Measurements from ENCODE around the gene SNX19.

SNX19 gene

DNA sequence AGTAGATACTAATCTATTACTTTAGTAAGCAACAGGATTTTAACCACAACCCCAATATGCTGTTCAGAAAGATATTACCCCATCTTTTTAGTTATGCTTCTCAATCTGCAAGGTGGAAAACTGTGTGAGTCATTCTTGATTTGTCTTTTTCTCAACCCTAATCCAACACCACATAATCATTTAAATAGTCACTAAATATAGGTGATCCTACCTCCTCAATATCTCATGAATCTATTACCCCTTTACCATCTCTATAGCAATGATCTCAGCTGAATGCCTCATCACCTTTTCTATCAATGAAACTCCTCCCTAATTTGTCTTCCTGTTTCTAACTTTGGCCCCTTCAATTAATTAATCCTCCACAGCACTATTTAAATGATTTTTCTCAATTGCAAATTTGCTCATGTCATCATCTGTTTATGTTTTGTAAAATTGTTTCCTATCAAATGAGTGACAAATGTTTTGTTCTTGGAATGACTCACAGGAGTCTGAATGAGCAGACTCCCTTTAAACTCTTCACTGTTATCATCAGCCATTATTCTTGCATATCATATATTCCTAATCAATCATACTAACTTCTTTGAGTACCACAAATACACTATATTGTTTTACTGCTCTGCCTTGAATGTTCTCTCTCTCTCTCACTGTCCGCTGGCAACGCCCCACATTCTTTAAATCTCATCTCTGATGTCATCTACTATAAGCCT is 26.1 kb downstream of the SNX19 start:
- Histone ChIP-seq H3K27me3 (ENCODE audit: low read length) (no peaks in the 10 kb centered on the region), H3K4me2 (ENCODE audit: low read depth, low read length, poor library complexity, severe bottlenecking) (no peak overlapping the region), H3K4me3 (ENCODE audit: insufficient read depth, low read length, poor library complexity, severe bottlenecking) (no peak overlapping the region), H3K9me3 (ENCODE audit: insufficient read depth, low read length) (no peaks in the 10 kb centered on the region), H2AFZ (ENCODE audit: low read depth, low read length, severe bottlenecking) (no peak overlapping the region), H3K9ac (ENCODE audit: low read length) (no peak overlapping the region), H3K79me2 (ENCODE audit: insufficient read depth, low read length) (no peaks in the 10 kb centered on the region), H3F3A (ENCODE audit: insufficient read depth) (no peaks in the 10 kb centered on the region), H4K20me1 (ENCODE audit: low read depth, low read length) (no peaks in the 10 kb centered on the region), H3K36me3 (ENCODE audit: low read length) (no peaks in the 10 kb centered on the region), H3K27ac (ENCODE audit: low read depth, low read length) (no peak overlapping the region), H3K9me2 (replicated peaks; ENCODE audit: insufficient read depth, low read length) (no peaks in the 10 kb centered on the region)
- TF ChIP-seq, protein P1, sequence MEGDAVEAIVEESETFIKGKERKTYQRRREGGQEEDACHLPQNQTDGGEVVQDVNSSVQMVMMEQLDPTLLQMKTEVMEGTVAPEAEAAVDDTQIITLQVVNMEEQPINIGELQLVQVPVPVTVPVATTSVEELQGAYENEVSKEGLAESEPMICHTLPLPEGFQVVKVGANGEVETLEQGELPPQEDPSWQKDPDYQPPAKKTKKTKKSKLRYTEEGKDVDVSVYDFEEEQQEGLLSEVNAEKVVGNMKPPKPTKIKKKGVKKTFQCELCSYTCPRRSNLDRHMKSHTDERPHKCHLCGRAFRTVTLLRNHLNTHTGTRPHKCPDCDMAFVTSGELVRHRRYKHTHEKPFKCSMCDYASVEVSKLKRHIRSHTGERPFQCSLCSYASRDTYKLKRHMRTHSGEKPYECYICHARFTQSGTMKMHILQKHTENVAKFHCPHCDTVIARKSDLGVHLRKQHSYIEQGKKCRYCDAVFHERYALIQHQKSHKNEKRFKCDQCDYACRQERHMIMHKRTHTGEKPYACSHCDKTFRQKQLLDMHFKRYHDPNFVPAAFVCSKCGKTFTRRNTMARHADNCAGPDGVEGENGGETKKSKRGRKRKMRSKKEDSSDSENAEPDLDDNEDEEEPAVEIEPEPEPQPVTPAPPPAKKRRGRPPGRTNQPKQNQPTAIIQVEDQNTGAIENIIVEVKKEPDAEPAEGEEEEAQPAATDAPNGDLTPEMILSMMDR (IDR thresholded peaks at IDR 0.05; ENCODE audit: insufficient read depth, low read length, poor library complexity, severe bottlenecking) = no peak
- no peak for TF ChIP-seq EZH2phosphoT487 (conservative IDR thresholded peaks at IDR 0.05; ENCODE audit: low read length)

DNA sequence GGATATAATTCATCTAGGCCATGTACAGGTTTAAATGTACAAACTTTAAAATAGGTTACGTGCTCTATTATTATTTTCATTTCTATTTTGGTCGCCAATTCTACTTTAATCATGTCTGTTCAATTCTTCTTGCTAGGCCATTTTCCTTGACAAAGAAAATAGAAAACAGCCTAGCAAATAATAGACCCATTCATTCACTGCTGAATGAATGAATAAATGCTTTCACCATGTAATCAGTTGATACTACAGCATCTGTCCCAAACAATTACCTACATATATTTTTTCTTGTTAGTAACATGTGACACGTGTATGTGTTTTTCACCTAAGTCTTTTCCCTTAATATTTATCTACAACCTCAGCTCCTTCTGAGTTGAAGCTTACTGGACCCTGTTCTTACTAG is 27.5 kb downstream of the SNX19 start:
- no peak overlapping the region for H3K9ac ChIP-seq (ENCODE audit: low read length)
- H3K9me2 ChIP-seq (replicated peaks; ENCODE audit: insufficient read depth, low read length) = no peaks in the 10 kb centered on the region
- no peaks in the 10 kb centered on the region for H3F3A ChIP-seq (ENCODE audit: insufficient read depth)
- H4K20me1 ChIP-seq (ENCODE audit: low read depth, low read length) = no peaks in the 10 kb centered on the region
- no peak overlapping the region for H3K4me2 ChIP-seq (ENCODE audit: low read depth, low read length, poor library complexity, severe bottlenecking)
- H3K27ac ChIP-seq (ENCODE audit: low read depth, low read length) = no peak overlapping the region
- no peak overlapping the region for H3K4me3 ChIP-seq (ENCODE audit: insufficient read depth, low read length, poor library complexity, severe bottlenecking)
- no peaks in the 10 kb centered on the region for H3K9me3 ChIP-seq (ENCODE audit: insufficient read depth, low read length)
- no peaks in the 10 kb centered on the region for H3K27me3 ChIP-seq (ENCODE audit: low read length)
- H3K79me2 ChIP-seq (ENCODE audit: insufficient read depth, low read length) = no peaks in the 10 kb centered on the region
- no peak overlapping the region for H2AFZ ChIP-seq (ENCODE audit: low read depth, low read length, severe bottlenecking)
- TF ChIP-seq, protein P1 (IDR thresholded peaks at IDR 0.05; ENCODE audit: insufficient read depth, low read length, poor library complexity, severe bottlenecking) = no peak
- no peak for TF ChIP-seq EZH2phosphoT487 (conservative IDR thresholded peaks at IDR 0.05; ENCODE audit: low read length)
- H3K36me3 ChIP-seq (ENCODE audit: low read length) = no peaks in the 10 kb centered on the region

DNA sequence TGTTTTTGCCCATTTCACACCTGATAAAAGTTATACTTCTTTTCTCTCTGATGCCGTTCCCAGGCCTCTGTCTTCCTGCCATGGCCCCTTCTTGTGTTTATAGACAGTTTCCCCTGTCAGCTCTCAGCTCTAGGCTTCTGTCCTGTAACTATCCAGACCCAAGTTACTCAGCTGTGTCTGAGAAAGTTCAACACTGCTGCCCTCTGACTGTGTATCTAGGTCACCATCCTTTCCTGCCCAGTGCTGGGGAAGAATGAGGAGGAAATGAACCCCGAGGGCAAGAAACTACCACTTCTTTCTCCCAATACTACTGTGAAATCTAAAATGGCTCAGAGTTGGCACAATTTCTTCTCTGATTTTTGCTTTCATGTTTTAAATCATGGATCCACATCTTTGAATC is 29.6 kb downstream of the SNX19 start:
- Histone ChIP-seq H3K4me2 (ENCODE audit: low read depth, low read length, poor library complexity, severe bottlenecking) (no peak overlapping the region), H3K27me3 (ENCODE audit: low read length) (no peaks in the 10 kb centered on the region), H2AFZ (ENCODE audit: low read depth, low read length, severe bottlenecking) (no peak overlapping the region), H3F3A (ENCODE audit: insufficient read depth) (no peaks in the 10 kb centered on the region), H3K79me2 (ENCODE audit: insufficient read depth, low read length) (no peaks in the 10 kb centered on the region), H3K9me3 (ENCODE audit: insufficient read depth, low read length) (no peaks in the 10 kb centered on the region), H4K20me1 (ENCODE audit: low read depth, low read length) (no peaks in the 10 kb centered on the region), H3K27ac (ENCODE audit: low read depth, low read length) (no peak overlapping the region), H3K4me3 (ENCODE audit: insufficient read depth, low read length, poor library complexity, severe bottlenecking) (no peak overlapping the region), H3K9me2 (replicated peaks; ENCODE audit: insufficient read depth, low read length) (no peaks in the 10 kb centered on the region), H3K9ac (ENCODE audit: low read length) (no peak overlapping the region), H3K36me3 (ENCODE audit: low read length) (no peaks in the 10 kb centered on the region)
- no peak for TF ChIP-seq EZH2phosphoT487 (conservative IDR thresholded peaks at IDR 0.05; ENCODE audit: low read length)
- TF ChIP-seq, protein P1 (IDR thresholded peaks at IDR 0.05; ENCODE audit: insufficient read depth, low read length, poor library complexity, severe bottlenecking) = no peak
